SK-N-SH (cell line): Measurements from ENCODE around the gene GALNTL6.

Experiments used
- CTCF ChIP-seq: fragments of 200-600 bp; sonication (generic); IDR thresholded peaks from 2 replicates; pipeline ENCODE4 v1.6.1; 2017; ENCODE audit warnings: antibody characterized with exemption, mild to moderate bottlenecking, moderate library complexity
- EZH2phosphoT487 ChIP-seq: fragments of 200-600 bp; sonication (generic); IDR thresholded peaks from 2 replicates; pipeline ENCODE4 v1.6.1; 2017; ENCODE audit warnings: low read depth, mixed run types, mild to moderate bottlenecking, antibody characterized with exemption, moderate library complexity, borderline replicate concordance
- FOSL2 ChIP-seq: IDR thresholded peaks from 2 replicates; pipeline ENCODE4 v1.4.0; 2012; ENCODE audit warnings: low read depth, mild to moderate bottlenecking, moderate library complexity, borderline replicate concordance
- GABPA ChIP-seq: IDR thresholded peaks from 2 replicates; pipeline ENCODE4 v1.4.0; 2012; ENCODE audit warnings: low read depth, mild to moderate bottlenecking
- JUND ChIP-seq: IDR thresholded peaks from 2 replicates; pipeline ENCODE4 v1.4.0; 2012
- MAX ChIP-seq: IDR thresholded peaks from 2 replicates; pipeline ENCODE4 v1.4.0; 2012; ENCODE audit warnings: low read depth
- POLR2AphosphoS5 ChIP-seq: IDR thresholded peaks from 2 replicates; pipeline ENCODE4 v1.6.1; 2012; ENCODE audit warnings: low read depth, low read length
- TAF1 ChIP-seq: IDR thresholded peaks from 2 replicates; pipeline ENCODE4 v1.6.1; 2012; ENCODE audit warnings: low read depth, mild to moderate bottlenecking, low read length, moderate library complexity, borderline replicate concordance
- USF1 ChIP-seq: IDR thresholded peaks from 2 replicates; pipeline ENCODE4 v1.4.0; 2012; ENCODE audit warnings: low read depth, borderline replicate concordance
- YY1 ChIP-seq: IDR thresholded peaks from 2 replicates; pipeline ENCODE4 v1.4.0; 2012; ENCODE audit warnings: low read depth, mild to moderate bottlenecking

GRCh38 chr4:172232966-172233365 lies 419.8 kb downstream of the GALNTL6 start:
- TF ChIP-seq USF1 = no peak
- TF ChIP-seq POLR2AphosphoS5 = no peak
- TF ChIP-seq TAF1 = no peak
- no peak for TF ChIP-seq YY1
- TF ChIP-seq CTCF = no peak
- no peak for TF ChIP-seq MAX
- TF ChIP-seq FOSL2 = no peak
- TF ChIP-seq JUND = no peak
- no peak for TF ChIP-seq GABPA
- TF ChIP-seq EZH2phosphoT487 = no peak
